ENCODE data around the gene UTP15.

DNA sequence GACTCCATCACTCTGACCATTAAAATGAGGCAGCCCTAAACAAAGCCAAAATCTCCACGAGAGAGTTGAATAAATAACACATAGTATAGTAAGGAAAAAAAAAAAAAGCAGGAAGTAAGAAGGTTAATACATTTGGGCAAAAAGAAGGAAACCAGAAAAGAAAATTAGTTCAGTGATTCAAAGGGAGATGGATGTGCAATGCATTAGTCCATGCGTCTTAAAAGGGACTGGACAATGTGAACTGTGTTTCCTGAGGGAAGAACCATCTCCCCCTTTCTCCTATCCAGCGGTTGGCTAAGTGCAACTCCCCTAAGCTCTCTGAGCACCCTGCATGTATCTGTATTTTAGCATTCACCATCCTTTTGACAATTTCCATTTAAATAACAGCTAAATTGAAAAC, 1.5 kb upstream of the UTP15 start:
- TF ChIP-seq, protein P1, sequence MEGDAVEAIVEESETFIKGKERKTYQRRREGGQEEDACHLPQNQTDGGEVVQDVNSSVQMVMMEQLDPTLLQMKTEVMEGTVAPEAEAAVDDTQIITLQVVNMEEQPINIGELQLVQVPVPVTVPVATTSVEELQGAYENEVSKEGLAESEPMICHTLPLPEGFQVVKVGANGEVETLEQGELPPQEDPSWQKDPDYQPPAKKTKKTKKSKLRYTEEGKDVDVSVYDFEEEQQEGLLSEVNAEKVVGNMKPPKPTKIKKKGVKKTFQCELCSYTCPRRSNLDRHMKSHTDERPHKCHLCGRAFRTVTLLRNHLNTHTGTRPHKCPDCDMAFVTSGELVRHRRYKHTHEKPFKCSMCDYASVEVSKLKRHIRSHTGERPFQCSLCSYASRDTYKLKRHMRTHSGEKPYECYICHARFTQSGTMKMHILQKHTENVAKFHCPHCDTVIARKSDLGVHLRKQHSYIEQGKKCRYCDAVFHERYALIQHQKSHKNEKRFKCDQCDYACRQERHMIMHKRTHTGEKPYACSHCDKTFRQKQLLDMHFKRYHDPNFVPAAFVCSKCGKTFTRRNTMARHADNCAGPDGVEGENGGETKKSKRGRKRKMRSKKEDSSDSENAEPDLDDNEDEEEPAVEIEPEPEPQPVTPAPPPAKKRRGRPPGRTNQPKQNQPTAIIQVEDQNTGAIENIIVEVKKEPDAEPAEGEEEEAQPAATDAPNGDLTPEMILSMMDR (conservative IDR thresholded peaks at IDR 0.05; ENCODE audit: low read length) = no peak
- TF ChIP-seq EZH2phosphoT487 (IDR thresholded peaks at IDR 0.05; ENCODE audit: borderline replicate concordance) = no peak

Data from Loucy (cell line).